Measurements from ENCODE around the gene ANGPTL8. TPM values are rescaled to one million over a fixed set of nuclear protein-coding genes. Genes with fewer than 3 reads are reported as not detected.

Gene ANGPTL8
- total and polyA plus RNA-seq, 2 of the 4 experiments (the other 2 are of a cell fraction) = not detected

DNA sequence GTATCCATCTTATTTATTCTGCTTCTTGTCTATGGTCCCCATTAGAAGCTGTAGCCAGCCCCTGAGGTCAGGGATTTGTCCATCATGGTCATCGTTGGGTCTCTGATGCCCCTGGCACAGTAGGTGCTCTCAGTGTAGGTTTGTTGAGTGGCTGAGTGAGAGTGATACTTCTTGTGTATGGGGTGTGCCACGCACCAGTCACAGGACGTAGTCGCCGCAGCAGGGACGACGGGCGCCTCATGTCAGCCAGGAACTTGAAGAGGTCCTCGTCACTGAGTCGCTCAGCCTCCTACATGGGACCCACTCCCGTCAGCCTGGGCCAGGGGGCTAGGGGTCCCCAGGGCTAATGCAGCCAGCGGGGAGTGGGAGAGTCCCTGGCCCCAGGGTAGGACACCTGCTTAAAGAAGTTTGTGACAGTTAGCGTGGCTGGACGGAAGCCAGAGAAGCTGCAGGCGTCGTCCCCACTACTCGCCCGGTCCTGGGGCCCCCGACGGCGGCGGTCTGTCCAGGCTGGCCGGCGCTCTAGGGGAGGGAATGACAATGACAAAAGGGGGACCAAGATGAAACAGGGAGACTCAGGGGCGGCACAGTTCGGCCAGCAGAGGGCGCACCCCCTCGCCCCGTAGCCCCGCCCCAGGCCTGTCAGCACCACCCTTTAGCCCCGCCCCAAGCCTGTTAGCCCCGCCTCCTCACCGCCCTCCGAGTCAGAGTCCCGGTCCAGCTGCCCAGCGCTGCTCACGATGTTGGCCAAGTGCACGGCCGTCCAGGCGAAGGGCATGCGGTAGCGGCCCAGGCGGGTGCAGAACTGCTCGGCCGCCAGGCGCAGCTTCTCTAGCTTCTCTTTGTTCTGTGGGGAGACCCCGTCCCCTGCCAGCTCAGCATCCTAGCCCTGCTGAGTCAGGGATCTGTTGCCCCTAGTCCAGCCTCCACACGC, 3.7 kb downstream of the ANGPTL8 start:
- Histone ChIP-seq H4K20me1 (ENCODE audit: insufficient read depth, low read length) (no peaks in the 10 kb centered on the region), H4K5ac (ENCODE audit: low read depth, low read length) (no peak overlapping the region), H2AK5ac (ENCODE audit: low read depth, low read length) (peak overlapping the region; percentile 20; the same call in 1 of the 2 replicates), H3K4me3 (ENCODE audit: insufficient read depth, low read depth, low read length) (no peak overlapping the region), H2BK5ac (ENCODE audit: low read depth, low read length, poor library complexity, severe bottlenecking) (no peak overlapping the region), H4K91ac (ENCODE audit: insufficient read depth, low read depth, low read length) (no peak overlapping the region), H3K23ac (ENCODE audit: low read depth, low read length) (0 out of 2 replicates have a peak overlapping the region, but pooled peaks have one; percentile 51), H3K27ac (ENCODE audit: insufficient read depth, low read length) (no peak overlapping the region), H3K9me3 (ENCODE audit: control insufficient read depth, insufficient read depth, low read length) (no peaks in the 10 kb centered on the region), H2BK15ac (ENCODE audit: low read depth, low read length) (no peak overlapping the region), H3K18ac (ENCODE audit: low read depth, low read length) (no peak overlapping the region), H3K4ac (ENCODE audit: low read depth, low read length) (peak overlapping the region; percentile 52), H2BK20ac (ENCODE audit: low read depth, low read length) (peak overlapping the region; percentile 39), H3K9me1 (ENCODE audit: insufficient read depth, low read length) (peaks cover 4% of the 10 kb centered on the region; the same call in 1 of the 2 replicates), H3K56ac (ENCODE audit: extremely low read depth, insufficient read depth, low read length) (no peak overlapping the region), H2AFZ (replicated peaks; ENCODE audit: low read length, poor library complexity) (peak overlapping the region; percentile 91), H3K4me1 (ENCODE audit: control insufficient read depth, insufficient read depth, low read length) (0 out of 2 replicates have a peak, but pooled peaks cover 1% of the 10 kb centered on the region), H3K27me3 (ENCODE audit: control insufficient read depth, insufficient read depth, low read length) (no peaks in the 10 kb centered on the region), H3K79me1 (ENCODE audit: low read depth in 1 of 2, low read length in 2 of 2) (no peaks in the 10 kb centered on the region), H3K36me3 (ENCODE audit: control insufficient read depth, insufficient read depth, low read length) (peaks cover 31% of the 10 kb centered on the region), H3K4me2 (ENCODE audit: low read depth, low read length) (no peak overlapping the region), H2AK9ac (replicated peaks; ENCODE audit: low read depth, low read length, poor library complexity) (peak overlapping the region; percentile 67), H2BK120ac (ENCODE audit: low read depth, low read length) (peak overlapping the region; percentile 19; the same call in 1 of the 2 replicates), H3K14ac (replicated peaks; ENCODE audit: low read depth, low read length) (peak overlapping the region; percentile 45; the same call in 1 of the 2 replicates), H3K9ac (ENCODE audit: low read depth, low read length) (no peak overlapping the region), H4K8ac (ENCODE audit: low read depth in 2 of 2, low read length in 2 of 2) (peak overlapping the region in 1 of 2 experiments; percentile 70; a peak in 1 of 4 replicates)
- no TSS peak for BruUV-seq (replicated peaks)
- ATAC-seq (ENCODE audit: low read depth) (peak; percentile 100), DNase-seq (peak; percentile 77)
- ChIA-PET CTCF (interaction anchor here (0.6 to 1.4 kb wide), 6 partner anchors 13 to 240 kb away, joined by 3 to 6 read pairs (median 4); no protein-coding TSS in a partner anchor), POLR2A (ENCODE audit: unreplicated experiment) (no interaction called here)
- 18% methylated on average over 25 of the region's 48 CpGs; no CpG with 5 or more reads in 1 of the 2 experiments for WGBS, 2 experiments (ENCODE audit: extremely low coverage in 2 of 2, insufficient read length in 1 of 2)
- dilution Hi-C loops (cut with HindIII; ENCODE audit: low sequenced_read_pairs, unreplicated experiment) (no loop called here), in situ Hi-C loops (cut with MboI; ENCODE audit: low sequenced_read_pairs) (no loop called here), intact Hi-C loops (cut with micrococcal nuclease) (loop anchor here (1.0 kb wide), 2 partner anchors 43 to 239 kb away; no protein-coding TSS in a partner anchor)
- TF ChIP-seq, protein P1, sequence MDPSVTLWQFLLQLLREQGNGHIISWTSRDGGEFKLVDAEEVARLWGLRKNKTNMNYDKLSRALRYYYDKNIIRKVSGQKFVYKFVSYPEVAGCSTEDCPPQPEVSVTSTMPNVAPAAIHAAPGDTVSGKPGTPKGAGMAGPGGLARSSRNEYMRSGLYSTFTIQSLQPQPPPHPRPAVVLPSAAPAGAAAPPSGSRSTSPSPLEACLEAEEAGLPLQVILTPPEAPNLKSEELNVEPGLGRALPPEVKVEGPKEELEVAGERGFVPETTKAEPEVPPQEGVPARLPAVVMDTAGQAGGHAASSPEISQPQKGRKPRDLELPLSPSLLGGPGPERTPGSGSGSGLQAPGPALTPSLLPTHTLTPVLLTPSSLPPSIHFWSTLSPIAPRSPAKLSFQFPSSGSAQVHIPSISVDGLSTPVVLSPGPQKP (IDR thresholded peaks at IDR 0.05; ENCODE audit: borderline replicate concordance, low read depth, low read length) = no peak
- no peak for TF ChIP-seq BHLHE40 (IDR thresholded peaks at IDR 0.05; ENCODE audit: low read depth, low read length)
- no peak for TF ChIP-seq POLR2A (IDR thresholded peaks at IDR 0.05; ENCODE audit: low read depth, low read length)
- TF ChIP-seq CHD1 (IDR thresholded peaks at IDR 0.05; ENCODE audit: low read depth, low read length) = no peak
- TF ChIP-seq MXI1 (IDR thresholded peaks at IDR 0.05; ENCODE audit: borderline replicate concordance, low read depth, low read length) = no peak
- TF ChIP-seq MAFK (IDR thresholded peaks at IDR 0.05; ENCODE audit: low read depth, low read length) = peak; percentile 52; the same call in 1 of the 2 replicates
- TF ChIP-seq CEBPB (IDR thresholded peaks at IDR 0.05; ENCODE audit: low read depth, low read length) = no peak
- no peak for TF ChIP-seq FOS (IDR thresholded peaks at IDR 0.05; ENCODE audit: low read depth, low read length)
- no peak for TF ChIP-seq NFE2L2 (IDR thresholded peaks at IDR 0.05; ENCODE audit: low read depth, low read length)
- peak; percentile 31 for TF ChIP-seq RAD21 (IDR thresholded peaks at IDR 0.05; ENCODE audit: low read length)
- TF ChIP-seq RFX5 (IDR thresholded peaks at IDR 0.05; ENCODE audit: low read depth, low read length) = no peak
- TF ChIP-seq, protein P2, sequence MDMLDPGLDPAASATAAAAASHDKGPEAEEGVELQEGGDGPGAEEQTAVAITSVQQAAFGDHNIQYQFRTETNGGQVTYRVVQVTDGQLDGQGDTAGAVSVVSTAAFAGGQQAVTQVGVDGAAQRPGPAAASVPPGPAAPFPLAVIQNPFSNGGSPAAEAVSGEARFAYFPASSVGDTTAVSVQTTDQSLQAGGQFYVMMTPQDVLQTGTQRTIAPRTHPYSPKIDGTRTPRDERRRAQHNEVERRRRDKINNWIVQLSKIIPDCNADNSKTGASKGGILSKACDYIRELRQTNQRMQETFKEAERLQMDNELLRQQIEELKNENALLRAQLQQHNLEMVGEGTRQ (IDR thresholded peaks at IDR 0.05; ENCODE audit: low read depth, low read length) = no peak
- no peak for TF ChIP-seq RCOR1 (IDR thresholded peaks at IDR 0.05; ENCODE audit: insufficient replicate concordance, low read length)
- no peak for TF ChIP-seq MAZ (IDR thresholded peaks at IDR 0.05; ENCODE audit: borderline replicate concordance, low read depth, low read length)

Measured in IMR-90 (cell line).